Heart right ventricle (tissue), 16 donors: ENCODE data around the gene ITGA6. TPM values are rescaled to one million over a fixed set of nuclear protein-coding genes. Genes with fewer than 3 reads are reported as not detected.
A peak's percentile ranks its signal among the peaks of the same experiment; 100 is the strongest.

Source experiments
- ATAC-seq, 8 donors: fragments of 200-7000 bp; cut with Tn5 transposase; one replicate each; pipeline ENCODE4 v1.9.1; 2020; ENCODE audit warnings: mild to moderate bottlenecking in 8 of 8, moderate library complexity in 8 of 8, moderate number of reproducible peaks in 1 of 8
- DNase-seq, 2 donors: peaks; one replicate each; pipeline ENCODE4 v3.0.0-alpha.2; 2020
- H3K27ac ChIP-seq, 10 donors: fragments of 200-600 bp; sonication (generic) in 2 of 10; one replicate each; pipeline versions ENCODE4 v1.5.0 to v1.8.0; 2020 to 2022; ENCODE audit warnings: mild to moderate bottlenecking in 3 of 10
- H3K27me3 ChIP-seq, 7 donors: fragments of 200-600 bp; one replicate each; pipeline ENCODE4 v1.8.0; 2021 to 2022; ENCODE audit warnings: mild to moderate bottlenecking in 2 of 7
- H3K36me3 ChIP-seq, 9 donors: fragments of 200-600 bp; sonication (generic) in 1 of 9; one replicate each; pipeline versions ENCODE4 v1.5.0 to v1.8.0; 2020 to 2022; ENCODE audit warnings: mild to moderate bottlenecking in 2 of 9
- H3K4me1 ChIP-seq, 9 donors: fragments of 200-600 bp; sonication (generic) in 1 of 9; one replicate each; pipeline versions ENCODE4 v1.5.0 to v1.8.0; 2020 to 2022; ENCODE audit warnings: mild to moderate bottlenecking in 4 of 9
- H3K4me3 ChIP-seq, 10 donors: fragments of 200-600 bp; sonication (generic) in 2 of 10; one replicate each; pipeline versions ENCODE4 v1.5.0 to v1.8.0; 2020 to 2022; ENCODE audit warnings: mild to moderate bottlenecking in 7 of 10, moderate library complexity in 2 of 10
- H3K9me3 ChIP-seq, 11 donors: fragments of 200-600 bp in 10 of 11; sonication (generic) in 2 of 11; one replicate each; pipeline versions ENCODE4 v1.5.0 to v1.8.0; 2013 to 2022; ENCODE audit warnings: mild to moderate bottlenecking in 2 of 11, control low read depth in 1 of 11, moderate library complexity in 1 of 11
- WGBS, 2 donors: extraction: QIAGEN DNeasy Blood & Tissue Kit; methylation state at CpG; one replicate each; pipeline ENCODE4 v1.1.7; 2013; ENCODE audit warnings: inconsistent platforms in 1 of 2; 5-methylcytosine and 5-hydroxymethylcytosine counted together
- intact Hi-C, 10 donors: fragments of 100-400 bp; cut with DNase I; formaldehyde crosslinking; loops; one replicate each; pipeline versions ENCODE4 v1.11.1 to v1.14.2; 2022
- polyA plus RNA-seq, 2 donors: library from polyadenylated mRNA; stranded (reverse); fragments of 200-250 nt; gene quantifications; one replicate each; pipeline ENCODE4 v1.2.3, GENCODE V29; 2013
- total RNA-seq, 10 donors: library from RNA; stranded (reverse); fragmentation: NEBNext Ultra II Directional in 3 of 10; extraction: Animal tissue kit (Norgen Biotek cat#: 25700) in 3 of 10; gene quantifications; one replicate each; pipeline versions ENCODE4 v1.2.1 to v1.2.4, GENCODE V29; 2021 to 2023
- TF ChIP-seq, protein P1 (sequence below), 9 donors: fragments of 200-600 bp; sonication (generic) in 2 of 9; IDR thresholded peaks; one replicate each; pipeline versions ENCODE4 v1.5.0 to v1.8.0; 2021 to 2022; ENCODE audit warnings: antibody characterized with exemption in 9 of 9, mild to moderate bottlenecking in 5 of 9, moderate library complexity in 1 of 9
- donor health status: Arrhythmogenic right ventricular cardiomyopathy.
- donor health status: ischemic (EF 13 %, LVEDD 7.1; RV severe dilation, severe dysfunction).
- donor health status: healthy with polysubstance abuse.
- donor health status: DM: no; HTN: yes; CAD: no.
- donor health status: DM: no; HTN: no; CAD: no.
- donor health status: ischemic (EF 25% LVEDD 6.9; RV normal size, moderate dysfunction).
- donor health status: ischemic (EF 25% LVEDD 5.7; RV mildly dilated, moderate dysfunction).
- donor health status: healthy.
- donor health status: DM: yes; HTN: yes; CAD: no.
- donor health status: Ischemic cardiomyopathy.
- donor health status: ischemic (EF 35%, LVEDD 5.7; RV mildly dilated, moderate dysfunction).
- donor health status: nonischemic (EF 11% LVEDD 7.7; RV severe dilation, severe dysfunction).
- donor health status: DM: yes; HTN: yes; CAD: no.
- donor health status: PGD.
- donor health status: ischemic (EF 29% LVEDD 5.4; RV normal size, mild dysfunction).
- donor health status: nonischemic (EF 23%, LVEDD 6.1; RV moderate dilation, normal function).

Gene ITGA6
- total and polyA plus RNA-seq, 12 donors, result 22.1 to 68.3 (median 45.1) TPM

DNA sequence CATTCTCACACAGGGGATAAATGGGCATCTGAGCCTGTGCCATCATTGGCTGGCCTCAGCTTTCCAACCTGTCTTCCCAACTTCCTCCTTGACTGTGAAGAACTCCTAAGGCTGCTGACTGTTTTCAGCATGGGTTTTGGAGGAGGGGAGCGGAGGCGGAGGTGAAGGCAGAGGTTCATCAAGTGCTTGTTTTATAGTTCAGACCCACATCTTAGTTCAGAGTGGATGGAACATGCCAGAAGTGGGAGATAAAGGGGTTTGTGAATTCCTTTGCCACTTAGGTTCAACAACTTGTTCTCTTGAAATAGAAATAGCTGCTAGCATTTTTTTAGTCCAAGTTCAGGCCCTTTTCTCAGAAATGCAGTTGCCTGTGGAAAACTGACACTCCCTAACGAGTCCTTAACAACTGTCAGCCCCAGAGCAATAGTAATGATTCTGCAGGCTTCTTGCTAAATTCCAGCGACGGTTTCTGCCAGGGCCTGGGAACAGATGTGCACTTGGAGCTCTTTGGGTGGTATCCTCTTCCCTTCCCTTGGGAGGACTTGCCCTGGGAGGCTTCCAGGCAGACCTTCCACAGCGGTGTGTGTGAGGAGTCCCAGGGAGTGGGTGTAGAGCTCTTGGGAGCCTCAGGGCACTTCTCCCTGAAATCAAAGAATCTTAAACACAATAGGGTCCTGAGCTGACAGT is 30.1 kb upstream of the ITGA6 start:
- H3K4me3 ChIP-seq, result no peak overlapping the region
- H3K4me1 ChIP-seq, result peaks cover 5 to 70% (median 45%) of the 10 kb centered on the region in 9 donors
- DNase-seq, result no peak
- H3K27ac ChIP-seq, result peak overlapping the region in 6 of 10 donors; percentile 29 to 65 (median 50)
- H3K27me3 ChIP-seq, result no peaks in the 10 kb centered on the region
- no peaks in the 10 kb centered on the region for H3K9me3 ChIP-seq
- H3K36me3 ChIP-seq, result no peaks in the 10 kb centered on the region
- TF ChIP-seq, protein P1, sequence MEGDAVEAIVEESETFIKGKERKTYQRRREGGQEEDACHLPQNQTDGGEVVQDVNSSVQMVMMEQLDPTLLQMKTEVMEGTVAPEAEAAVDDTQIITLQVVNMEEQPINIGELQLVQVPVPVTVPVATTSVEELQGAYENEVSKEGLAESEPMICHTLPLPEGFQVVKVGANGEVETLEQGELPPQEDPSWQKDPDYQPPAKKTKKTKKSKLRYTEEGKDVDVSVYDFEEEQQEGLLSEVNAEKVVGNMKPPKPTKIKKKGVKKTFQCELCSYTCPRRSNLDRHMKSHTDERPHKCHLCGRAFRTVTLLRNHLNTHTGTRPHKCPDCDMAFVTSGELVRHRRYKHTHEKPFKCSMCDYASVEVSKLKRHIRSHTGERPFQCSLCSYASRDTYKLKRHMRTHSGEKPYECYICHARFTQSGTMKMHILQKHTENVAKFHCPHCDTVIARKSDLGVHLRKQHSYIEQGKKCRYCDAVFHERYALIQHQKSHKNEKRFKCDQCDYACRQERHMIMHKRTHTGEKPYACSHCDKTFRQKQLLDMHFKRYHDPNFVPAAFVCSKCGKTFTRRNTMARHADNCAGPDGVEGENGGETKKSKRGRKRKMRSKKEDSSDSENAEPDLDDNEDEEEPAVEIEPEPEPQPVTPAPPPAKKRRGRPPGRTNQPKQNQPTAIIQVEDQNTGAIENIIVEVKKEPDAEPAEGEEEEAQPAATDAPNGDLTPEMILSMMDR (IDR thresholded peaks at IDR 0.05), result no peak
- peak in 3 of 8 donors; percentile 18 to 29 (median 24) for ATAC-seq
- 48 to 54% methylated on average over 6 of the region's 6 CpGs for WGBS, 2 donors
- intact Hi-C loops, result no loop called here

DNA sequence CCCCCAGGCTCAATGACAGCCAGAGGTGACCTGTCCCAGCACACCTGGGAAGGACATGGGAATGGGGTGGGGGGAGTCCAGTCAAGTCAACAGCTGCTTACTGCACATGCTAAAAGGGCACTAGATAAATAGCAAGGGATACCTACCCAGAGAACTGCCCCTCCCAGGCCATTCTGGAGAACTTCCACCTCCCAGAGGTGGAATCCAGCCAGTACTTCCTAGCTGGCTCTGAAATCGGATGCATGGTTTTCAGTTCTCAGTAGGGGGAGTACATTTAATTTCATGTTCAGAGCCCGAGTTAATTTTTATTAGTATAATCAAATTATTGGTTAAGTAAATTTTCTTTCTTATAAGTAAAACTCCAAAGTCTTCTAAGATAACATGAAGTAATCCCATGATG is 28.9 kb upstream of the ITGA6 start:
- DNase-seq, result no peak
- Histone ChIP-seq H3K36me3 (no peaks in the 10 kb centered on the region), H3K4me1 (peaks cover 5 to 70% (median 49%) of the 10 kb centered on the region in 9 donors), H3K9me3 (no peaks in the 10 kb centered on the region), H3K4me3 (no peak overlapping the region), H3K27ac (peak overlapping the region in 6 of 10 donors; percentile 1 to 65 (median 50)), H3K27me3 (no peaks in the 10 kb centered on the region)
- ATAC-seq, result peak in 5 of 8 donors; percentile 31 to 58 (median 41)
- intact Hi-C loops, result no loop called here
- TF ChIP-seq, protein P1 (IDR thresholded peaks at IDR 0.05), result peak in 5 of 9 donors; percentile 23 to 52 (median 40)
- 46 to 73% methylated on average over 2 of the region's 2 CpGs for WGBS, 2 donors

DNA sequence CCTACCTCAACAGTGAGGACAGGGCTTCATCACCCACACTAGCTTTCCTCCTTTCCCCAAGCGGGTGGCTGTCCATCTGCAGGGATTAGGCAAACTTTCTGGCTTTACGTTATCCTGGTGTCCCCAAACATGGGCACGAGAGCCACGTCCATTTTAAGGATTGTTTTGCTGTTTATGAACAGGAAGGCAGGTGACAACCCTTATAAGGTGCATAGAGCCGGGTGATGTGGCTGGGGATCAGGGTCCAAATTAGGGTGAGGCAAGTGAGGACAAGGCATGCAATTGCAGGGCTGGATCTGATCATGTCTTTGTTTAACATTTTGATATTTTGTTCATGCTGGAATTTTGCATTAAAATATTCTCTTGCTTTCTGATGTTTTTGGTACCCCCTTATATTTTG is 27.6 kb upstream of the ITGA6 start:
- 93 to 98% methylated on average over 5 of the region's 5 CpGs for WGBS, 2 donors

DNA sequence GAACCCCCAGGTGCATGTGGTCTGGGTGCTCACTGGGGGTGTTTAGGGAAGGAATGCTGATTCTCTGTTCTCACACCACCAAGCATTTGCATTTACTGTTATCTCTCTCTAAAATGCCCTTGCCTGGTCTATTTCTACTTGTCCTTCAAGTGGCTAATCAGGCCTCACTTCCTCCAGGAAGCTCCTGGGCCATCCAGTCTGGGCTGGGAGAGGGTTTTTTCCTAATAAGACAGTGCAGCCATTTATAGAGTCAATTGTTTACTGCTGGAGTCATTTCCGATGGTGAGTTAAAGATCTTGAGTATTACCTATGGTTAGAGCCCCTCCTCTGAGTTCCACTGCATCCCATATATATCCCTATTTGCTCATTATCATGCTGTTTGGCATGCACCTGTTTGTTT is 25.2 kb upstream of the ITGA6 start:
- 57 to 61% methylated on average over 1 of the region's 1 CpG for WGBS, 2 donors
- Histone ChIP-seq H3K9me3 (no peaks in the 10 kb centered on the region), H3K27ac (peak overlapping the region in 5 of 10 donors; percentile 6 to 71 (median 66)), H3K4me1 (peaks cover 0 to 52% (median 21%) of the 10 kb centered on the region in 9 donors), H3K27me3 (no peaks in the 10 kb centered on the region), H3K36me3 (no peaks in the 10 kb centered on the region), H3K4me3 (no peak overlapping the region)
- ATAC-seq (peak in 3 of 8 donors; percentile 25 to 41 (median 33)), DNase-seq (no peak)
- intact Hi-C loops, result loop anchor here in 2 of 10 donors (5.0 kb wide), 2 partner anchors 45 to 170 kb away; no protein-coding TSS in a partner anchor
- TF ChIP-seq, protein P1 (IDR thresholded peaks at IDR 0.05), result no peak

More for the DNA sequence above, 27.6 kb upstream of the ITGA6 start:
- ATAC-seq (no peak), DNase-seq (no peak)
- intact Hi-C loops, result loop anchor here in 2 of 10 donors (5.0 kb wide), 2 partner anchors 42 to 167 kb away; no protein-coding TSS in a partner anchor
- no peaks in the 10 kb centered on the region for H3K36me3 ChIP-seq
- no peaks in the 10 kb centered on the region for H3K27me3 ChIP-seq
- H3K9me3 ChIP-seq, result no peaks in the 10 kb centered on the region
- H3K4me3 ChIP-seq, result no peak overlapping the region
- peaks cover 0 to 70% (median 38%) of the 10 kb centered on the region in 9 donors for H3K4me1 ChIP-seq
- no peak overlapping the region for H3K27ac ChIP-seq
- TF ChIP-seq, protein P1 (IDR thresholded peaks at IDR 0.05), result no peak
